Chondrocyte (in vitro differentiated cells): ENCODE results near the gene ALKBH3. TPM values are rescaled to one million over a fixed set of nuclear protein-coding genes. Genes with fewer than 3 reads are reported as not detected.

Experiments
- DNase-seq: peaks from one replicate; pipeline ENCODE4 v3.0.0; 2021; ENCODE audit warnings: mixed read lengths, low spot score
- H3K27ac Mint-ChIP-seq: one replicate; pipeline ENCODE4 v1.8.0; 2021; ENCODE audit warnings: mild to moderate bottlenecking, moderate library complexity, mixed read lengths; ENCODE audit not compliant: unreplicated experiment
- H3K27me3 Mint-ChIP-seq: 2 replicates; pipeline ENCODE4 v1.8.0; 2021; ENCODE audit warnings: low read depth, mixed read lengths
- H3K36me3 Mint-ChIP-seq: 2 replicates; pipeline ENCODE4 v1.8.0; 2021; ENCODE audit warnings: low read depth, mixed read lengths
- H3K4me1 Mint-ChIP-seq: 2 replicates; pipeline ENCODE4 v1.8.0; 2021; ENCODE audit warnings: low read depth, mild to moderate bottlenecking, mixed read lengths
- H3K4me3 Mint-ChIP-seq: one replicate; pipeline ENCODE4 v1.8.0; 2021; ENCODE audit warnings: mild to moderate bottlenecking, moderate library complexity, mixed read lengths; ENCODE audit not compliant: unreplicated experiment
- H3K9me3 Mint-ChIP-seq: 2 replicates; pipeline ENCODE4 v1.8.0; 2021; ENCODE audit warnings: low read depth, mixed read lengths
- total RNA-seq: library from RNA; stranded (reverse); gene quantifications from 3 replicates; pipeline ENCODE4 v1.2.1, GENCODE V29; 2021
- TF ChIP-seq, protein P1 (sequence below): fragments of 200-600 bp; sonication (generic); IDR thresholded peaks from 2 replicates; pipeline ENCODE4 v1.5.0; 2021; ENCODE audit warnings: antibody characterized with exemption, mild to moderate bottlenecking, moderate library complexity

Gene ALKBH3
- total RNA-seq, 1 donor from 2014 or later = 26.5 TPM

DNA sequence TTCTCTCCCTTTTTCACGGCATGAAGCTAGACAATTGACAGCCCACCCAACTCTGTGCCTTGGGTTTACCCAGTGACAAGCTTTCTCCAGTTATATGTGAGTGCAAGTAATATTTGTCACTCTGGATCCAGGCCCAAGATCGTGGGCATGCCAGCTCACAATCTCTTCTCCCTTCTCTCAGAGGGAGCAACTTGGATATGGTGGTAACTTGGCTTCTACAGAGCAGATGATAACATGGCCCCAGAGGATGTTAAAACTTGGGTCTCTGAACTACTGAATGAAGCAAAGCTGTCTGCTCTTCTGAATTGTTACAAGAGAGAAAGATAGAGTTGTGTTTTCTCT lies 82.6 kb downstream of the ALKBH3 start:
- H3K27me3 Mint-ChIP-seq = peaks cover 8% of the 10 kb centered on the region
- no peak for DNase-seq
- H3K4me1 Mint-ChIP-seq = peaks cover 23% of the 10 kb centered on the region
- H3K9me3 Mint-ChIP-seq = peaks cover 5% of the 10 kb centered on the region
- H3K4me3 Mint-ChIP-seq = no peak overlapping the region
- TF ChIP-seq, protein P1, sequence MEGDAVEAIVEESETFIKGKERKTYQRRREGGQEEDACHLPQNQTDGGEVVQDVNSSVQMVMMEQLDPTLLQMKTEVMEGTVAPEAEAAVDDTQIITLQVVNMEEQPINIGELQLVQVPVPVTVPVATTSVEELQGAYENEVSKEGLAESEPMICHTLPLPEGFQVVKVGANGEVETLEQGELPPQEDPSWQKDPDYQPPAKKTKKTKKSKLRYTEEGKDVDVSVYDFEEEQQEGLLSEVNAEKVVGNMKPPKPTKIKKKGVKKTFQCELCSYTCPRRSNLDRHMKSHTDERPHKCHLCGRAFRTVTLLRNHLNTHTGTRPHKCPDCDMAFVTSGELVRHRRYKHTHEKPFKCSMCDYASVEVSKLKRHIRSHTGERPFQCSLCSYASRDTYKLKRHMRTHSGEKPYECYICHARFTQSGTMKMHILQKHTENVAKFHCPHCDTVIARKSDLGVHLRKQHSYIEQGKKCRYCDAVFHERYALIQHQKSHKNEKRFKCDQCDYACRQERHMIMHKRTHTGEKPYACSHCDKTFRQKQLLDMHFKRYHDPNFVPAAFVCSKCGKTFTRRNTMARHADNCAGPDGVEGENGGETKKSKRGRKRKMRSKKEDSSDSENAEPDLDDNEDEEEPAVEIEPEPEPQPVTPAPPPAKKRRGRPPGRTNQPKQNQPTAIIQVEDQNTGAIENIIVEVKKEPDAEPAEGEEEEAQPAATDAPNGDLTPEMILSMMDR = no peak
- H3K36me3 Mint-ChIP-seq = peaks cover 4% of the 10 kb centered on the region
- H3K27ac Mint-ChIP-seq = no peak overlapping the region

DNA sequence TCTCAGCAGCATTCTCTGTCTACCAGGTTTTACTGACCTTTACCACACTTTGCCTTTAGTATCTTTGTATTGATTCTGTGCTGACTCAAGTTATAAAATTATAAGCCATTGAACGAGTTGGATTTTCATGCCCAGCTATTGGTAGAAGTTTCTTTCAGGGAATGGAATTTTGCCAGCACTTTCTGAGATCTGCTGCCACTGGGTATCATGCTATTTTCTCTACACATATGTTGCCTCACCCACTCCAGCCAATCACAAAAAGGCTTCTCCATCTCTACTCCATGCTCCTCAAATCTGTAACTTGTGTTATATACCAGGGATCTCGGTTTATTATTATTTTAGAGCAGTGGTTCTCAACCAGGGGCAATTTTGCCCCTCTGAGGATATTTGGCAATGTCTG lies 87.0 kb downstream of the ALKBH3 start:
- TF ChIP-seq, protein P1 = no peak
- no peak overlapping the region for H3K27ac Mint-ChIP-seq
- H3K4me3 Mint-ChIP-seq = no peak overlapping the region
- peaks cover 11% of the 10 kb centered on the region for H3K27me3 Mint-ChIP-seq
- H3K36me3 Mint-ChIP-seq = peaks cover 1% of the 10 kb centered on the region
- H3K9me3 Mint-ChIP-seq = peaks cover 2% of the 10 kb centered on the region
- no peak for DNase-seq
- peaks cover 28% of the 10 kb centered on the region for H3K4me1 Mint-ChIP-seq

DNA sequence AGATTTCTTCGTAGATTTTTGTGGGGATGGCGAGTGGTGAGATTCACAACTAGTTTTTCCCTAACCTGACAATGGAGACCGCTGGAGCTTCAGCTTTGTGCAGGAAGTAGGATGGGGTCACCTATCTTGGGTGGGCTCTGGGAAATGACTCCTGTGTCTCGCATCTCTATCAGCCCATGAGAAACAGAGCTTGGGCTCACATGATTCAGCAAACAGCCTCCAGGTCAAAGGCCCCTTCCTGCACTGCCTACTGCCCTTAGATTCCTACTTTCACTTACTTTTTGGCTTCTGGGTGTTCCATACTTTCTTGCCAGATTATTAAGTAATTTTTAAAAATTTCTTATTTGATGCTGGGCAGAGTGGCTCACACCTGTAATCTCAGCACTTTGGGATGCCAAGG lies 88.1 kb downstream of the ALKBH3 start:
- Mint-ChIP-seq H3K9me3 (peaks cover 2% of the 10 kb centered on the region), H3K4me1 (peaks cover 18% of the 10 kb centered on the region), H3K27me3 (peaks cover 11% of the 10 kb centered on the region), H3K27ac (no peak overlapping the region), H3K36me3 (peaks cover 1% of the 10 kb centered on the region), H3K4me3 (no peak overlapping the region)
- DNase-seq = no peak
- TF ChIP-seq, protein P1 = no peak

DNA sequence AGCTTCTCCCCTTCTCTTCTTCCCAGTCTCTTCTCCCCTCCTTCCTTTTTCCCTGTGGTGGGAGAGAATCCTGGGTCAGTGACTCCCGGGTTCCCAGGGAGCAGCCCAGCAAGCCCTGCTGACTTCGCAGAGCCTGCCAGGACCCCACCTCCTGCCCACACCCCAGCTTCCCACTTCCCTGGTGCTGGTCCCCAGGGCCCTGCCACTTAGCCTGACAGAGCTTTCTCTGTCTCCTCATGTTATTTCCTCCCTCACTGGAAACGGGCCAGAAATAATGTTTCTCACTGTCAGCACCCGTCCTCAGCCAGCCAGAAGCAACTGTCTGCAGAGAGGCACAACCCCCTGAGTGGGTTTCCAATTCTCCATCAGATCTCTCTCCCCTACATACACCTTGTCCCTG lies 88.9 kb downstream of the ALKBH3 start:
- TF ChIP-seq, protein P1 = no peak
- no peak for DNase-seq
- H3K4me3 Mint-ChIP-seq = no peak overlapping the region
- peaks cover 1% of the 10 kb centered on the region for H3K36me3 Mint-ChIP-seq
- peaks cover 6% of the 10 kb centered on the region for H3K9me3 Mint-ChIP-seq
- H3K27ac Mint-ChIP-seq = peak overlapping the region; percentile 58
- peaks cover 11% of the 10 kb centered on the region for H3K27me3 Mint-ChIP-seq
- peaks cover 18% of the 10 kb centered on the region for H3K4me1 Mint-ChIP-seq

Other genes starting within 250 kb of the ALKBH3 start
- gene HSD17B12, start 200.1 kb upstream of the ALKBH3 start, total RNA-seq = 72.9 to 91.8 TPM (median 89.3 TPM) in 3 replicates
- 1.9 to 33.4 TPM (median 31.9 TPM) in 3 replicates for gene C11orf96, start 61.8 kb downstream of the ALKBH3 start, total RNA-seq
- not detected in 3 replicates for gene ACCSL, start 167.2 kb downstream of the ALKBH3 start, total RNA-seq
- 5.8 to 14.7 TPM (median 11.1 TPM) in 3 replicates for gene ACCS, start 185.4 kb downstream of the ALKBH3 start, total RNA-seq
- 106 to 116 TPM (median 108 TPM) in 3 replicates for gene EXT2, start 214.8 kb downstream of the ALKBH3 start, total RNA-seq